ENCODE results near the gene VPS26B.
"Not testable (repeated sequence)": the region's sequence is repeated elsewhere in the genome, so short reads cannot be mapped to it uniquely, and the experiment has no call there.

The VPS26B gene

GRCh38 chr11:134282121-134283045 lies 57.9 kb downstream of the VPS26B start:
- DNase-seq (ENCODE audit: low read depth): no peak

GRCh38 chr11:134283461-134284230 lies 59.2 kb downstream of the VPS26B start:
- DNase-seq (ENCODE audit: low read depth): no peak

- DNase-seq (ENCODE audit: low read depth): not testable (repeated sequence)
Measured at GRCh38 chr11:134284349-134284748, 59.9 kb downstream of the VPS26B start.

GRCh38 chr11:134287561-134287960 lies 63.1 kb downstream of the VPS26B start:
- no peak for DNase-seq (ENCODE audit: low read depth)

GRCh38 chr11:134288486-134288885 lies 64.0 kb downstream of the VPS26B start:
- DNase-seq (ENCODE audit: low read depth): no peak

- no peak for DNase-seq (ENCODE audit: low read depth)
Measured at GRCh38 chr11:134289167-134289566, 64.7 kb downstream of the VPS26B start.

GRCh38 chr11:134289789-134290188 lies 65.3 kb downstream of the VPS26B start:
- no peak for DNase-seq (ENCODE audit: low read depth)

GRCh38 chr11:134290646-134291045 lies 66.2 kb downstream of the VPS26B start:
- DNase-seq (ENCODE audit: low read depth): no peak

- DNase-seq (ENCODE audit: low read depth): no peak
Measured at GRCh38 chr11:134291196-134291595, 66.7 kb downstream of the VPS26B start.

GRCh38 chr11:134292661-134293060 lies 68.2 kb downstream of the VPS26B start:
- DNase-seq (ENCODE audit: low read depth): no peak

GRCh38 chr11:134293119-134294113 lies 68.9 kb downstream of the VPS26B start:
- DNase-seq (ENCODE audit: low read depth): no peak

- no peak for DNase-seq (ENCODE audit: low read depth)
Measured at GRCh38 chr11:134294664-134295063, 70.2 kb downstream of the VPS26B start.

All from fibroblast of the conjunctiva (primary cell).